ACC112 (cell line): ENCODE measurements around the gene ABR.

Experiments
- H2AFZ ChIP-seq: fragments of 200-600 bp; sonication (generic); one replicate; pipeline ENCODE4 v1.6.0; 2017; ENCODE audit warnings: antibody characterized with exemption, low read length; ENCODE audit not compliant: unreplicated experiment
- H3K27ac ChIP-seq: fragments of 200-600 bp; sonication (generic); 2 replicates; pipeline ENCODE4 v1.5.1; 2014; ENCODE audit warnings: low read depth, mild to moderate bottlenecking, antibody characterized with exemption, low read length, moderate library complexity
- H3K27me3 ChIP-seq: fragments of 200-600 bp; sonication (generic); 2 replicates; pipeline ENCODE4 v1.6.1; 2014; ENCODE audit warnings: mild to moderate bottlenecking, antibody characterized with exemption, low read length, moderate library complexity, mixed read lengths; ENCODE audit not compliant: insufficient read depth
- H3K36me3 ChIP-seq: fragments of 200-600 bp; sonication (generic); 2 replicates; pipeline ENCODE4 v1.6.1; 2016; ENCODE audit warnings: mild to moderate bottlenecking, antibody characterized with exemption, low read length, moderate library complexity, mixed read lengths; ENCODE audit not compliant: insufficient read depth
- H3K4me1 ChIP-seq: fragments of 200-600 bp; sonication (generic); one replicate; pipeline ENCODE4 v1.6.1; 2016; ENCODE audit warnings: low read length, mixed read lengths; ENCODE audit not compliant: insufficient read depth, unreplicated experiment, control insufficient read depth
- H3K4me3 ChIP-seq: fragments of 200-600 bp; sonication (generic); 2 replicates; pipeline ENCODE4 v1.5.1; 2014; ENCODE audit warnings: mild to moderate bottlenecking, low read depth, low read length
- H3K79me2 ChIP-seq: fragments of 200-600 bp; sonication (generic); one replicate; pipeline ENCODE4 v1.6.0; 2016; ENCODE audit warnings: low read length; ENCODE audit not compliant: control insufficient read depth, unreplicated experiment, insufficient read depth

The ABR gene

GRCh38 chr17:1011138-1011537 lies 168.6 kb downstream of the ABR start:
- Histone ChIP-seq H3K27me3 (no peaks in the 10 kb centered on the region), H3K79me2 (no peaks in the 10 kb centered on the region), H3K27ac (no peak overlapping the region), H3K4me3 (no peak overlapping the region), H2AFZ (no peak overlapping the region), H3K36me3 (peaks cover 5% of the 10 kb centered on the region; the same call in 1 of the 2 replicates), H3K4me1 (no peaks in the 10 kb centered on the region)

DNA sequence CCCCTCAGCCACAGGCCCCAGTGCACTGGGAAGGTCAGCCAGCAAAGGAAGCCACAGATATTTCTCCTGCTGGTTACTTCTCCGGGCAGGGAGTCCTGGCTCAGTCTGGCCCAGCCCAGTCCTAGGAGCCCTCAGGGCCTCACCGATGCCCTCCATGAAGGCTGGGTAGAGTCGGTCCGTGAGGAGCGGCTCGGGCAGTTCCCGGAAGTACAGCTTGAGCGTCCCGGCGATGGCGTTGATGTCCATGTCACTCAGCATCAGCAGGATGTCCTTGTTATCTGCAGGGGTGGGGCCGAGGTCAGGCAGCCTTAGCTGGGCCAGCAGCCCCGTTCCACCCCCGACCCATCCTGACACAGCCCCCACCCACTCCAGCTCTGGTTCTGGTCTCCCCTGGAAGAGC lies 169.2 kb downstream of the ABR start:
- H3K27me3 ChIP-seq, result no peaks in the 10 kb centered on the region
- H3K36me3 ChIP-seq, result peaks cover 5% of the 10 kb centered on the region; the same call in 1 of the 2 replicates
- no peak overlapping the region for H2AFZ ChIP-seq
- no peaks in the 10 kb centered on the region for H3K79me2 ChIP-seq
- peaks cover 3% of the 10 kb centered on the region for H3K4me1 ChIP-seq
- H3K4me3 ChIP-seq, result no peak overlapping the region
- no peak overlapping the region for H3K27ac ChIP-seq

- H2AFZ ChIP-seq, result no peak overlapping the region
- peaks cover 5% of the 10 kb centered on the region; the same call in 1 of the 2 replicates for H3K36me3 ChIP-seq
- no peaks in the 10 kb centered on the region for H3K79me2 ChIP-seq
- no peak overlapping the region for H3K4me3 ChIP-seq
- peaks cover 3% of the 10 kb centered on the region for H3K4me1 ChIP-seq
- H3K27ac ChIP-seq, result no peak overlapping the region
- no peaks in the 10 kb centered on the region for H3K27me3 ChIP-seq
These were observed 169.7 kb downstream of the ABR start for GRCh38 chr17:1010086-1010450.

DNA sequence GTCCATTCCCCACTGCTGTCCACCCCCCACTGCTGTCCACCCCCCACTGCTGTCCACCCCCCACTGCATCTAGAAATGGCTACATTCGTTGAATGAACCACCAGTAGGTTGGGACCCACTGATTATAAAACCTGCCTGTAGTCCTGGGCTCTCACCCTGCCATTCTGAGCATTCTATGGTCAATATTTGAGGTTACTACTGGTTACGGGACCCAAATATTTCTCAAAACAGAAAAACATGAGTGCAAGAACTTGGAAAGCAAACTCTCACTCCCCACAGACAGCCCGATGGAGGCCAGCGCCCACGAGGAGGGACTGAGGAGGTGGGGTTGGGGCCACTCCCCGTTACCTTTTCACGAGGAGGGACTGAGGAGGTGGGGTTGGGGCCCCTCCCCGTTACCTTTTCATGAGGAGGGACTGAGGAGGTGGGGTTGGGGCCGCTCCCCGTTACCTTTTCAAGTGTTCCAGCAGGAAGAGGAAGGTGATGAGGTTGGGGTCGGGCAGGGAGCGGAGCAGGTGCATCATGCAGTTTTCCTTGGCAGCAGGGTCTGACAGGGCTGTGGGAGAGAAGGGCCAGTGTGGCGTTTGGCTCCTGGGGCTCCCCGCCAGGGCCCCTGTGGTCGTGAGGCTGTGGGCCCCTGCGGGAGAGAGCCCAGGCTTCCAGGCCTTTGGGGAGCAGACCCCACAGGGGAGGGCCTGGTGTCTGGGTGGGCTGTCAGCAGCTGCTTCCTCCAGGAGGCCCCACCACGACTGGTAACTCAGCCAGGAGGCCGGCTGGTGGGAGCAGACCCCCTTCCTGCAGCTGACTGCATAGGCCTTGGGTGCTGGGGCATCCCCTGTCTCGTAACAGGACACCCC lies 170.3 kb downstream of the ABR start:
- no peaks in the 10 kb centered on the region for H3K27me3 ChIP-seq
- H3K4me3 ChIP-seq, result no peak overlapping the region
- no peaks in the 10 kb centered on the region for H3K79me2 ChIP-seq
- H2AFZ ChIP-seq, result no peak overlapping the region
- no peak overlapping the region for H3K27ac ChIP-seq
- H3K4me1 ChIP-seq, result peaks cover 3% of the 10 kb centered on the region
- peaks cover 5% of the 10 kb centered on the region; the same call in 1 of the 2 replicates for H3K36me3 ChIP-seq

GRCh38 chr17:1008008-1008761 lies 171.6 kb downstream of the ABR start:
- Histone ChIP-seq H3K4me1 (peaks cover 10% of the 10 kb centered on the region), H3K79me2 (no peaks in the 10 kb centered on the region), H3K36me3 (peaks cover 5% of the 10 kb centered on the region; the same call in 1 of the 2 replicates), H2AFZ (no peak overlapping the region), H3K27ac (no peak overlapping the region), H3K4me3 (no peak overlapping the region), H3K27me3 (no peaks in the 10 kb centered on the region)

- H3K27ac ChIP-seq, result no peak overlapping the region
- peaks cover 17% of the 10 kb centered on the region for H3K4me1 ChIP-seq
- no peak overlapping the region for H3K4me3 ChIP-seq
- H3K36me3 ChIP-seq, result peaks cover 5% of the 10 kb centered on the region; the same call in 1 of the 2 replicates
- H3K27me3 ChIP-seq, result no peaks in the 10 kb centered on the region
- H3K79me2 ChIP-seq, result no peaks in the 10 kb centered on the region
- H2AFZ ChIP-seq, result no peak overlapping the region
These were observed 172.3 kb downstream of the ABR start for GRCh38 chr17:1007310-1008007.

- H3K27ac ChIP-seq, result no peak overlapping the region
- H3K4me1 ChIP-seq, result peaks cover 31% of the 10 kb centered on the region
- H2AFZ ChIP-seq, result no peak overlapping the region
- H3K36me3 ChIP-seq, result peaks cover 5% of the 10 kb centered on the region; the same call in 1 of the 2 replicates
- H3K4me3 ChIP-seq, result no peak overlapping the region
- no peaks in the 10 kb centered on the region for H3K27me3 ChIP-seq
- H3K79me2 ChIP-seq, result no peaks in the 10 kb centered on the region
These were observed 173.7 kb downstream of the ABR start for GRCh38 chr17:1006054-1006453.

GRCh38 chr17:1005361-1005946 lies 174.3 kb downstream of the ABR start:
- no peaks in the 10 kb centered on the region for H3K79me2 ChIP-seq
- no peak overlapping the region for H3K4me3 ChIP-seq
- H3K27me3 ChIP-seq, result no peaks in the 10 kb centered on the region
- peaks cover 37% of the 10 kb centered on the region for H3K4me1 ChIP-seq
- peaks cover 3% of the 10 kb centered on the region; the same call in 1 of the 2 replicates for H3K36me3 ChIP-seq
- H2AFZ ChIP-seq, result no peak overlapping the region
- no peak overlapping the region for H3K27ac ChIP-seq

DNA sequence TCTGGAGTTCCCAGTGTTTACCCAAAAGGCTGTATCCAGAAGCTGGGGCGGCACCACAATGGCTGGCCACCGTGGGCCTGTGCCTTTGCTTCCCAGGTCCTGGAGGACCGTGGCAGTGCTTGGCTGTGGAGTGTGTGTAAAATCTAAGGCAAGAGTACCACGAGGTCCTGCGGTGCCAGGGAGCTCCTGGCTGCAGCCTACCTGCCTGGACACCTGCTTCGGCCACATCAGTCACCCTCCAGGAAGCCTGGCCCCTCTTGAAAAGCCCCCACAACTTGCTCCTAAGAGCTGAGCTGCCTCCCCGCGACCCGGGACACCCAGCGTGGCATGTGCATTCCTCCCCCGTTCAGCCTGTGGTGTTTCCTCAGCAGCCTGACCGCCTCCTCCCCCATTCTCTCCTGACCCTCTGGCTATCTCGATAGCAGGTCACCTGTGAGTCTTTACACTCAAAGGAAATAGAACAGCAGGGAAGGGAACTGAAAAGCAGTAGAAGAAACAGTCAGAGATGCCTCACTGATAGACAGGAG lies 174.9 kb downstream of the ABR start:
- H3K79me2 ChIP-seq, result no peaks in the 10 kb centered on the region
- no peak overlapping the region for H2AFZ ChIP-seq
- H3K4me3 ChIP-seq, result no peak overlapping the region
- peaks cover 40% of the 10 kb centered on the region for H3K4me1 ChIP-seq
- no peaks in the 10 kb centered on the region for H3K27me3 ChIP-seq
- H3K27ac ChIP-seq, result no peak overlapping the region
- H3K36me3 ChIP-seq, result peaks cover 2% of the 10 kb centered on the region; the same call in 1 of the 2 replicates
